HG03196 (cell line): Measurements from ENCODE around the gene PYROXD2.
"Not testable (repeated sequence)": the region's sequence is repeated elsewhere in the genome, so short reads cannot be mapped to it uniquely, and the experiment has no call there.

Experiments
- ATAC-seq: cut with Tn5 transposase; IDR thresholded peaks from one replicate; pipeline ENCODE4 v1.9.1; 2021; ENCODE audit not compliant: unreplicated experiment

The PYROXD2 gene

DNA sequence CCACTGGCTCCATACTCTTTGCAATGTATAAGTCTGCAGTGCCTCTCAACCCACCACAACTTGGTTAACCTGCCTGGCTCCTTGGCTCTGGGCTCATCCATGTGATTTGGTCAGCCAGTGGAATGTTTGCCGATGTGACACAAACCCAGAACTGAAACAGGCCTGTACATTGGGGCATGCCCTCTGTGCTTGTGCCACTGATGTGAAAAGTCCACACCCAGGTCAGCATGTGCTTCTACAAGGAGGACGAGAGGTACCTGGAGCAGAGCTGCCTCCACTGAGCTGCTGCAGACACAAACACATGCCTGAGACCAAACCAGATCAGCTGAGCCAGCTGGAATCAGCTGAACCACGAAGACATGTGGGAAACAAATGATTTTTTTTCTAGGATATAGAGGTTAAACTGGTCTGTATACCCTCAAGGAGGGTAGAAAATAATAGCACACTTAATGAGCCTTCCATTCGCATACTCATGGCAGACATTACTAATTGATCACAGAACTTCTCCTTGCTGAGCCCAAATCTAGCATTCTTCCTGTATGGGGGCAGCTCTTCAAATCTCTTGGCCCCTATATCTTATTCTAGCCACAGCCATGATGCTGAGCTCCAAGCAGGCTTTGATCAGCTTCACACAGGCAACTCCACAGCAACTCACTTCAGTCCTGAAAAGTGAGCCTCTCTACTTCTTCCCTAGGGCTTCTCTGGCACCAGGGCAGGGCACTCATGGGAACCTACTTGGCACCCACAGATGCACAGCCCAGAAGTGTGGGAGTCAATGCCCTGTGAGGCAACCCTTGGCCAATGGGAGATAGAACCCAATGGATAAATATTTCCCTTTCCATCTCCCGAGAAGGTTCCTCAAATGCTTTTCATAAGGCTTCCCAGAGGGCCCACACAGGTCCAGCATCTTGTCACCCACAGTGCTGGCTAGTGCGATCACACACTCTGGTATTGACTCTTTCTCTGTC is 18.6 kb downstream of the PYROXD2 start:
- no peak for ATAC-seq

DNA sequence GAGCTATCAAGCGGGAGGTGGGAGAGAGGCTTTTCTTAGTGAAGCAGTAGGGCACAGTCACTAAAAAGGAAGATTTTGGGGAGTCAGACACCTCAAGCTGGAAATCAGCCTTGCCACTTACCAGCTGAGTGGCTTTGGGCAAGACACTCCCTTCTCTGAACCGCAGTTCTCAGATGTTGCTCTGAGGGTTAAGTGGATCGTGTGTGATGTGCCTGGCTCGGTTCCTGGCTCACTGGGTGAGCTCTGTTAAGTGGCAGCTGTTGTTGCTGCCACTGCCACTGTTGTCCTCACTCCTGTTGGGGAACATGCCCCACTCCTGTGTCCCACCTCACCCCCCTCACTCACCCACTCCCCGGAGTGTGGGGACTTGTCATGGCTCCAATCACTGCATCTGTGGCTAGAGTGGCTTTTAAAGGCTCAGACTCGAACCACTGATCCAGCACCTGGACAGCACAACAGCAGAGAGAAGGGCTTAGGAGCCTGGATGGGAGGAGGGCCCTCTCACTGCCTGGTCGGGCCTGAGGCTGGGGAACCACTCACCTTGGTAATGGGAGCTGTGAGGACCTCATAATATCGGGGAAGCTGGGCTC is 20.0 kb downstream of the PYROXD2 start:
- no peak for ATAC-seq

DNA sequence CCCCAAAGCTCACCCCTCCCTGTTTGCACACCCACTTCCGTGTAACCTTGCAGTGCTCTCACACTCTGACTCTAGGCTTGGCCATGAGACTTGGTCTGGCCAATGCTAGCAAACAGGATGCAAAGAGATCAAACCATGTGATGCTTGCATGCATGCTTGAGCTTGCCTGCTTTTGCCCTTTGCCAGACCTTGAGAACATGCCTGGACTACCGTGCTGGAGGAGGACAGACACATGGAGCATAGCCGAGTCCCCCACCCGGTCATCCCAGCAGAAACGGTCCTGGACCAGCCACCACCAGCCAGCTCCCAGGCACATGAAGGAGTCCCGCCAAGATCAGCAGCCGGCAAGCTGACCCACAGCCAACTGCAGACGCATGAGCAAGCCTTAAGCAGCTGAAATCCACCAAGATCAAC is 23.4 kb downstream of the PYROXD2 start:
- ATAC-seq = no peak

DNA sequence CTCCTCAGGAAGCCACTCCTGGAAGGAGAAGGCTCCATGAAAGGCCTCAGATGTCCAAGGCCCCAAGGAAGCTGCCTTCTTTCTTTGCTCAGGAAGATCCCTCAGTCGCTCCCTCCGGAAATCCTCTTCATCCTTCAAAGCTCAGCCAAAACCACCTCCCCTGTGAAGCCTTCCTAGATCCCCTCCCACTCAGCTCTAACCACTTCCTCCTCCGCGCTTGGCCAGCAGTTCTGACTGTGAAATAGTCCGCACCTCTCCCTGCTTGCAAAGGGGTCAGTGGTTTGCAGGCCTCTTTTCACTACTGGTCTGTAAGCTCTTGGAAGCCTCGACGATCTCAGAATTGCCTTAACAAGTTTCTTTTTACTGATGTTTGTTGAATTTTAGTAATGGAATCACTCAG is 23.9 kb downstream of the PYROXD2 start:
- no peak for ATAC-seq

DNA sequence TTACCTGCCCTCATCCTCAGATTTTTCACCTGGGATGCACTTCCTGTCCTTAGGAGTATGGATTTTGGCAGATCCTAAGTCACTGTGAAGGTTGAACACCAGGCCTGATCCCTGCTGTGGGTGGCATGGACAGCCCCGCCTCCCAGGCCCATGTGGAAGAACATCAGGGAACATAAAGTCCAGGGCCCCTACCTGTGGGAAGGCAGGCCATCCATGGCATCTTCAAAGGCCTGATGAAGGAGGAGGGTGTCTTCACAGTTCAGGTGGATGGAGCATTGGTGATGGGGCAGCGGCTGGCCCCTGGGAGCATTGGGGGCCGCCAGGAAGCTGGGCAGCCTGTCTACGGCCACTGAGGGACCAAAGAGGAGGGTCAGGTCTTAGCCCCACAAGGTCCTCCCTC is 24.6 kb downstream of the PYROXD2 start:
- no peak for ATAC-seq

DNA sequence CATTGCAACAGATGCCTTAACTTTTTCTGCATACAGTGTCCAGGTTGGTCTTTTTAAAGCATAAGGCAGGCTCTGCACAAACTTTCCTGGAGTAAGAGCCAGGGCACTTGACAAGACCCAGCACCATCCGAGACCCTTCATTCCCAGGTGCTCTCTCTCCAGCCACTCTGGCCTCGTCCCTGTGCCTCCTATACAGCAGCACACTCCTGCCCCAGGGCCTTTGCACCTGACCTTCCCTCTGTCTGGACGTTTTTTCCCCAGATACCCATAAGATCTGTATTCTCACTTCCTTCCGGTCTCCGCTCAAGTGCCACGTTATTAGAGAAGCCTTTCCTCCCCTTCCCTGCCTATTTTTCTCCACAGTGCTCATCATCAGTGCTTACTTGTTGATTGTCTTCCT is 25.6 kb downstream of the PYROXD2 start:
- ATAC-seq = no peak

DNA sequence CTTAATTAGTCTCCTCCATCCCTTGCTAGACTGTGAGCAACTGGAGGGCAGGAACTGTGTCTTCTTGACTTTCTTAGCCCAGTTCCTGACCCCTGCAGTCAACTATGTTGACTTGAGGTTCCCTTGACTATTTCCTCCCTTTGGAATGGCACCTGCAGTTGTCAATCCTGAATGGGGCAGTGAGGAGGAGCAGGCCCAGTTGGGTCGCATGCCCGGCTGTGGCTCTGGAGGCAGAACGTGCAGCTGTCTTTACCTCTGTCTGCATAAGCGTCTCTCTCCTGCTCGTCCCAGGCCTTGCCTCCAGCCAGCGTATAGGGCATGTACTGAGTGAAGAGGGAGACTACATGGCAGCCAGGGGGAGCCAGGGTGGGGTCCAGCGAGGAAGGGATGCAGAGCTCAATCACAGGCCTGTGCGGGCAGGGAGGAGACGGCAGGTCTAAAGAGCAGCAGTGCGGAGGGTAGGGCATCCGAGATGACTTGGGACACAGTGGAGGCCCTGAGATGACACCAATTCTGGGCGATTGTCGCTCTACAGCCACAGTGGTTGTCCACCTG is 26.8 kb downstream of the PYROXD2 start:
- no peak for ATAC-seq

DNA sequence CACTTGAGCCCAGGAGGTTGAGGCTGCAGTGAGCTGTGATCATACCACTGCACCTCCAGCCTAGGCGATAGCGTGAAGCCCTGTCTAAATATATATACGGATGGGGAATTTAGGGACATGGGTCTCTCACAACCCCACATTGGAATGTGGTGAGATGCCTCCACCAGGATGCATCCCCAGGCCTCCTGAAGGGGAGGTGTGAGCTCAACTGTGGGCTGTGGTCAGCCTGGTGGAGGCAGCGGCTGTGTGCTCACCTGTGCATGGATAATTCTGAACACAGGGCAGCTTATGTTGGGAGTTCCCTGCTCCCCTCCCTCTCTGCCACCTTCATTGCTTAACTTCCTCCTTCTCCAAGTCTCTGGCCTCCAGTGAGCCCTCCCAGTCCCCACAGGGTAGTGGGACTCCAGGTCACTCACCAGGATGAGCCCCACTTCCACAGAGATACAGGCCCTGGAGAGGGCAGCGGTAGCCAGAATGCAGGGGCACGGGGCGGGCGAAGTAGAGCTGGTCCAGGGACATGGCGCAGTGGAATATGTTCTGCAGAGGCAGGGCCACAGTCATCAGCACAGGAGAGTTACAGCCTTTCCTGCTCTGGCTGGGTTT is 30.4 kb downstream of the PYROXD2 start:
- ATAC-seq = no peak

DNA sequence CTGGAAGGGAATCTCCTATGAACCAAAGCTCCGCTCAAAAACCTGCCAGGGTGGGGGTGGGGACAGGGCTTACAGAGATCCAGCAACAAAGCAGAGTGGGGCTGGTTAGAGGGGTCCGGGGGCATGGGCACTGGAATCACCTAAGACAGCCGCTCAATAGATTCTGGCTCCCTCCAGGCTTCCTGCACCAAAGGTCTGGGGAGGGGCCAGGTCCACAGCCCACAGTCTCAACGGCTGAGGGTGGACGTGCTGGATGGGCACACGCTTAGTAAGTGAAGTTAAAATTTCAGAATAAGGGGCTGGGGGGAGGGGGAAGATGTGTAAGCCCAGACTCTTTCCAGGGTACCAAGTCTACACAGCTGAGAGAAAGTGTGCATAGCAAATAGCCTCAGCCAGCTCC is 31.1 kb downstream of the PYROXD2 start:
- no peak for ATAC-seq

DNA sequence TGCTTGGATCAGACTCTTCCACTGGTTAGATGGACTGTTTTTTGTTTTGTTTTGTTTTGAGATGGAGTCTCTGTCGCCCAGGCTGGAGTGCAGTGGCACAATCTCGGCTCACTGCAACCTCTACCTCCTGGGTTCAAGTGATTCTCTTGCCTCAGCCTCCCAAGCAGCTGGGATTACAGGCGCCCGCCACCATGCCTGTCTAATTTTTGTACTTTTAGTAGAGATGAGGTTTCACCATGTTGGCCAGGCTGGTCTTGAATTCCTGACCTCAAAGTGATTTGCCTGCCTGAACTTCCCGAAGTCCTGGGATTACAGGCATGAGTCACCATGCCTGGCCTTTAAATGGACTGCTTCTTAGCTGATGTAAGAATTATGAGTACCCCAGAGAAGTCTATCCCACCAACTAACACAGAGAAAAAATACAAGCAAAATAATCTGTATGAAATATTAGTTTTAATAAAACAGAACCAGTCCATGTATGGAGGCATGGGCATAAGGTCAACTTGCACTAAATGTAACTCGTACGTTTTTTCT is 31.8 kb downstream of the PYROXD2 start:
- ATAC-seq = not testable (repeated sequence)

DNA sequence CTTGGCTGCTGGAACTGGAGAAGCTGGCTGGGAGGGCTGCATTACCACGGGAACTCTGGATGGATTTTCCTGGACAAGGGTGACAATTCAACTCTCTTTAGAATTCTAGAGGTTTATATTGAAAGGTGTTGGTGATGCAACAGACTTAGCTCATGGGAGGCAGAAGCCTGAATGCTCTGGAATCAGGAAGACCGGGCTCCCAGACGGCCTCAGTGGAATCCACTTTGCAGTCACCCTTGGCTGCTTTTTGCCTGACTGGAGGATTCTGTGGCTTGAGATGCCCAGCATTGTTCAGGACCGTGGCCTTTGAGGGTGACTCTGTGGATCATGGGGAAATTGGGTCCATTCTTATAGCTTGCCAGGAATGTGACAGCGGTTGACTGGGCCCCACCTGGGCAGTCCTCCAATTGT is 32.3 kb downstream of the PYROXD2 start:
- no peak for ATAC-seq

DNA sequence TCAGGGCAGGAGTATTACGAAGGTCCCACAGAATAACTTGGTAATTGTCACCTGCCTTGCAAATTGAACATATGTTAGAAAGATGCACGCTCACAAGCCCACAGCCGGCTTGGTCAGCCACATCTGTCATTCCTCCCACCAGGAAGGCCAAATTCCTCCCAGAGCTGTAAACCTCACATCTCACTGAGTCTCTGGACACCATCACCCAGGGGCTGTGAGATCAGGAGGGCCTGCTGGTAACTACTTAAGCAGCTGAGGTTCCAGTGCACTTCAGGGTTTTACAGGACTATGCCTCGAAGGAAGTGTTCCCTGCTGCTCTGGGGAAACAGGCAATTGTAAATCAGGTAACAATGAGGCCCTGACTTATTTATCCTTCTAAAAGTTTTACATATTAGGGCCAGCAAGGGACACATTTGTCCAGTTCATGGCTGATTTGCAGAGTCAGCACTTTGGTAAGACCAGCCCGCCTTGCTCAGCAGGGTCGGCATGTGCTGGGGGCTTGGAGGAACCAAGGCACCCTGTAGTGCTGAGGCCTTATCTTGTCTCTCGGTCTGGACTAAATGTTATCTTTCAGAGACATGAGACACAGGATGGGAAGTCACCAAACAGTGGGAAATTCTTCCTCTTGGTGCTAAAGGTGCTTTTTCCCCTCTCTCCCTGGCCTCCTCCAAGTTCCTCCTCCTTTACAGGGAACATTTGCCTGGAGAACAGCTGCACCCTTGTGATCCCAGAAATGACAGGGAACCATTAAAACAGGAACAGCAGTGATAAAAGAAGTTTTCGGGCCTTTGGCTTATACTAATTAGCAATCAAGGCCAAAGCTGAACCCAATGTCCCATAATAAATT is 34.3 kb downstream of the PYROXD2 start:
- ATAC-seq = no peak

DNA sequence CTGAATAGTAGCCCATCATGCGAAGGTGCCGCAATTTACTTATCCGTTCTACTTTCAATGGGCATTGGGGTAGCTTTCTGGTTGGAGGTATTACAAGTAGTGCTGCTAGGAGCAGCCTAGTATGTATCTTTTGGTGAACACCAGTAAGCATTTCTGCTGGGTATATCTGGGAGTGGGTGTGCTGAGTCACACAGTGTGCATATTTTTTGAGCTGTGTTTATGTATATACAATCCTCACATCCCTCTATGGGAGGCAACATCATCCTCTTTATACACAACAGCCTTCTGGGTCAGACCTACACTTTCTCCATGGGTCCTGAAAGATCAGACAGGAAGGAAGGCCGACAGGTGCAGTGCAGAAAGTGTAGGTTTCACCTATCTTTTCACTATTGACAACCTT is 36.3 kb downstream of the PYROXD2 start:
- ATAC-seq = no peak

DNA sequence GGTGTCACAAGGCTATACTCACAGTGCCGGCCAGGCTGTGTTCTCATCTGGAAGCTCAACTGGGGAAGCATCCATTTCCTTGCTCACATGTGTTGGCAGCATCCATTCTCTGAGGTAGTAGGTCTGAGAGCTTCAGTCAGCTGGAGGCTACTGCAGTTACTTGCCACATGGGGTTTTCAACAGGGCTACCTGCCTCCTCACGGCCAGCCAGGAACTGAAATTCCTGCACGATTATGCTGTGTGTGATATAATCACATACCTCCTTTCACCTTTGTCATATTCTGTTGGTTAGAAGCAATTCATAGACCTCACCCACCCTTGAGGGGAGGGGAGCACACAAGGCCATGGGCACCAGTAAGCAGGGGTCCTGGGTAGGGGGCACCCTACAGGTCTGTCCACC is 37.4 kb downstream of the PYROXD2 start:
- ATAC-seq = no peak

DNA sequence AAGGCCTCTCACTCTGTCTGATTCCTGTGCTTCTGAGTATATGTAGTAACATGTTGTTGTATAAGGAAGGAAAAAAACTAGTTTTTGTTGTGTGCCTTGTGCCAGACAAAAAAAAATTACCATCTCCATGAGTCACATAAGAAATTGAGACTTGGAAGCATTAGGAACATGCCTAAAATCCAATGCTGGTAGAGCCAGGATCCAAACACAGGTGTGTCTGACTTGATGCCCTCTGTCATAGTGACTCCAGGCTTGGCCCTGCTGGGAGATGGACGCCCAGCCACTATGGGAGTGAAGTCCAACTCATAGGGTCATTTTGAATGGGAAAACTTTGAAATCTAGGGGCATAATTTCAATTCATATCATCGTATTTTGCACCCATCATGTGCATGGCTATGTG is 38.0 kb downstream of the PYROXD2 start:
- ATAC-seq = no peak

DNA sequence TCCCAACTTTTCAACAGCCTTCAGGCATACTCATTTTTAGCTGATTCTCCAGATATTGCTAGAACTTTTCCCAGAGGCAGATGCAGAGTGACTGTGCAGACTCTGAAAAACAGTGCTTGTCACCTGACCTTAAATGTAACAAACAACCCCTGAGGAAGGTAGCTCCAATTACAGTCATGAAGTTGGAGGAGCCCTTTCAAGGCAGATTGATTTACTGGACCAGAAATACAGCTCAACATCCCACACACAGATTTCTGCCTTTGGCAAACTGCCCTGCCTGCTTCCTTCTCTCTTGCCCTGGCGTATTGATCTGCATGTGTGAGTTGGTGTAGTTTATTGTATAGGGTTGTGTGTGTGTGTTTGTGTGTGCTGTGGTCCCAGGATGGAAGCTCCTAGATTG is 38.5 kb downstream of the PYROXD2 start:
- no peak for ATAC-seq

DNA sequence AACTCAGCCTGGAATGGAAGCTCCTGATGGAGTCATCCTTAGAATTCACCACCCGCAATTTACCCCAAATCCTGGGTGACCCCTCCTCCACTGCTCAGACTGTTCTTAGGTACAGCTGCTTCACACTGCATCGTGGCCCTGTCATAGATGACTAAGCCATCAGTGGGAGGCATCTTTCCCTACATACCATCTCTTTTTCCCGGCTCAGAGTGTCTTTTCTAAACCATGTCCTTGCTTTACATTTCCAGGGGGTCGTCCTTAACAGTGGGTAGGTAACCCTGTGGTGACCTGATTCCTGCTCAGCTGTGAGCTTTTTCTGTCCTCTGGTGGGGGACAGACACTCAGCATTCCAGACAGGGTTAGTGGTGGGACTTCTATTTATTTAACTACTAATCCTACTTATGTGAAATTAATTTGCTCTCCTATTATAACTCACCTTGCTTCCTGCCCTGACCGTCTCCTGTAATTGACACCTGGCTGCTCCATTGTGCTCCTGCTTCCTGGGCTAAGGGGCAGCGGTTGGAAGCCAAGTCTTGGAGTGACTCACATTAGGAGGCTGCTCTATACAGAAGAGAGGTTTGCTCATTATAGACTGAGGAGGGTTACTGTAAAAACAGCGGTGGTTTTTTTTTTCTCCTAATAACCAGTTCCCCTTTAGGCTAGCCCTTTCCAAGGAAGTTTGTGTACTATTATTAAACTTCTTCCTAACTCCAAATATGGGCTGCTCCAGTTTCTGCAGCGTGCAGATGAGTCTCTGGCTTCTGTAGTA is 40.6 kb downstream of the PYROXD2 start:
- no peak for ATAC-seq

DNA sequence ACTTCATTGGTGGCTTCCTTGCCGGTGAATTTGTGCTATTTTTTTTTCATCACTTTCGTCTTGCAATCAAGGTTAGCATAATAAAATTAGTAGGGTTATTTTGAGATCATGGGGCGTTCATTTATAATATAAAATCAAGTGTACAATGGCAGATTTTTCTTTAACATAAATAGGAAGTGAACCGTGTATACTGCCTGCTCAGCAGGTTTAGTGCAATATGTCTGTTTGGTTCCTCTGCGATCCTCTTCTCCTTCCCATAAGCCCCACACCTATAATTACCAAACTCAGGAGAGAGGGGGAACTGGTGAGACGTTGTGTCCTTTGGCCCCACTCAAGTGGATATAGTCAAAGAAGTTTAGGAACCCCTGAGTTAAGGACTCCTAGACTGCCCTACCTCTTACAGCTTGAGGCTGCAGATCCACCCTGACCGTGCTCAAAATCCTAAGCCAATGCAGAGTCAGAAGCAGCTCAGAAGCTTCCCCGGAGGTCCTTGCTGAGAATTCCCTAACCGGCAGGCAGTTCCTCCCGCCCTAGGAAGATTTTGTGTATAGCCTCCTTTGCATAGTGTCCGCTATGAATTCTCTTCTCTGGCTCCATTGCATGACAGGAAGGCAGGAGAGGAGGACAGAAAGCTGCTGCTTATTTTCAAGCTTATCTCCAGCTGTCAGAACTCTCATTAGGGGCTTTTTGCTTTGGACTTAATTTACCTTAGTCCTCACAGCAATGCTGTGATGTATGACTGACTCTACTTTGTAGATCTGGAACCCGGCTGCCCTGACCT is 41.5 kb downstream of the PYROXD2 start:
- ATAC-seq = no peak
